H4 (cell line): Measurements from ENCODE around the gene SGPP1. TPM values are rescaled to one million over a fixed set of nuclear protein-coding genes. Genes with fewer than 3 reads are reported as not detected.
A peak's percentile ranks its signal among the peaks of the same experiment; 100 is the strongest.
"Not testable (repeated sequence)": the region's sequence is repeated elsewhere in the genome, so short reads cannot be mapped to it uniquely, and the experiment has no call there.

Experiments used
- DNase-seq: peaks from one replicate; pipeline ENCODE4 v3.0.0-alpha.2; 2015; ENCODE audit warnings: low spot score
- total RNA-seq: library from RNA; depleted of rRNA; stranded (reverse); fragments of >200 nt; shearing (Covaris generic); gene quantifications from 2 replicates; pipeline ENCODE4 v1.2.3, GENCODE V29; 2014

The SGPP1 gene
- total RNA-seq, 1 experiment from 2014 or later = 23.8 TPM

- DNase-seq = no peak
Observed at GRCh38 chr14:63725786-63726460, 1.9 kb downstream of the SGPP1 start.

DNA sequence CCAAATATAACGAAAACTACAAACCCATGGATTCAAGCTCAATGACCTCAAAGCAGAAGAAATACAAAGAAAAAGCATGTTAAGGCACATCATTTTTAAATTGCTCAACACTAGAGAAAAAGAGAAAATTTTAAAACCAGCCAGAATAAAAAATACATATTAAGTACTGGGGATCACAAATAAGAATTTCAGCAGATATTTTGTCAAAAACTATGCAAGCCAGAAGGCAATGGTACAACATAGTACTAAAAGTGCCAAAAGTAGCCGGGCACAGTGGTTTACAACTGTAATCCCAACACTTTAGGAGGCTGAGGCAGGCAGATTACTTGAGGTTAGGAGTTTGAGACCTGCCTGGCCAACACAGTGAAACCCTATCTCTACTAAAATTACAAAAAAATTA lies 10.2 kb downstream of the SGPP1 start:
- peak; percentile 22 for DNase-seq

DNA sequence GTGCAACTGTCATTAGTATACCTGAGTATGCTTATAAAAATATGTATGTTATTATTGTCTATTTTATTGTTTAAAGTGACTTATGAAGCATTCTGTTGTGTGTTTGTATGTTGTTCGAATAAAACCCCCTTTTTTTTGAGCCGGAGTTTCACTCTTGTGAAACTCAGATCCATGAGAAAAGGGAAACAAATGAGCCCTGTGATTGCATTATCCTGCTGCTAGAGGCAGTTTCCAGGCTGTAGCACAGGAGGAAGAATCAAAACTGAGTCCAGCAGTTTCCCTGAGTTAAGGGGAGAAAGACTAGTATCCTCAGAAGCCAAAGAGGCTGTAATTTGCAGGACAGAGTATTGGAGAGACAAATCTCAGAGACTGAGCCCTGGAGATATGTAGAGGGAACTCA lies 12.5 kb downstream of the SGPP1 start:
- DNase-seq = no peak

- DNase-seq = peak; percentile 38
Observed at GRCh38 chr14:63713764-63714163, 14.1 kb downstream of the SGPP1 start.

DNA sequence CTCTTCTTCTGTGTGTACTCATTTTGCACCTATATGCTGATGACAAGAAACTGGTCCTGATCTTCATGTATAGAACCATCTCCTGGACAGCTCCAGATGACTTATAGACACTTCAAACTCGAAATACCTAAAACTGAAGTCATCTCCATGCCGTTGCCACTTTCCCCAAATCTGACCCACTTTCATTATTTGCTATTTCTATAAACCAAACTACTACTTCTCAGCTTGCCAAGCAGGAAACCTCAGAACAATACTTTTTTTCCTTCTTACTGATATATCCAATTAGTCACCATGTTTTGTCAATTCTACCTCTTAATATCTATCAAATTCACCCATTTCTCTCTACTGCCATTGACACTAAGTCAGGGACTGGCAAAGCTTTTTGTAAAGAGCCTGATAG lies 14.8 kb downstream of the SGPP1 start:
- no peak for DNase-seq

GRCh38 chr14:63712123-63712522 lies 15.7 kb downstream of the SGPP1 start:
- DNase-seq = no peak

DNA sequence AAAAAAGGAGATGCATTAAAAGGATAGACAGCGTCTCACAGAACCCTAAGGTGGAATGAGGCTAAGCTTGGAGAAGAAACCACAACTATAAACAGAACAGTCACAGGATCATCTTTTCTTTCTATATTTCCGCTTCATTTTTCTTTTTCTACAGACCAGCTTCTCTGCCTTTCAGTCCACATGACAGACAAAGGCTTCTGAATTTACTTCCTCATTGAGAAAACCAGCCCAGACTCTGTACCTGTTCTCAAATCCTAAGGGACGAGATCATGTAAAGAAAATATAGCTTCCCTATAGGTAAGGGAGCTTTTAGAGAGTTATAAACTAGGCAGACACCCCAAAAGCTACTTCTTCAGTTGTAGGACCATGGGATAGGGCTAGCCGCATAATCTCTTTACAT lies 17.4 kb downstream of the SGPP1 start:
- DNase-seq = no peak

DNA sequence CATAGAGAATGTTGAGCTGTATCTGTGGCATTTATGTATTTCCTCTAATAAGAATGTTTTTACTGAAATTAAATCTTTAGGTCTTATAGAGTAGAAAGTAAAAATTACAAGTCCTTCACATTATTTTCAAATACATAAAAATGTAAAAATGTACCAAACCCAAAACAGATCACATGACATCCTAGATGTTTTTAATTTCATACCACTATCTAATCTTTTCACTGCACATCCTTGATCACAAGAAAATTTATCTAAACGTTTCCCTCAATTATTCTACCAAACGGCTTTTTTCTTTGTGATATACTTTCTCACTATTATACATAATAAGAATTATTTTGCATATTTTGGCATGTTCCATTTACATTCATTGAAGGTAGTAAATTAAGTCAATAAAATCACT lies 18.3 kb downstream of the SGPP1 start:
- no peak for DNase-seq

- no peak for DNase-seq
Observed at GRCh38 chr14:63707216-63707615, 20.6 kb downstream of the SGPP1 start.

GRCh38 chr14:63705561-63706070 lies 22.2 kb downstream of the SGPP1 start:
- DNase-seq = no peak

GRCh38 chr14:63702530-63702929 lies 25.3 kb downstream of the SGPP1 start:
- DNase-seq = not testable (repeated sequence)

- DNase-seq = no peak
Observed at GRCh38 chr14:63701606-63702299, 26.1 kb downstream of the SGPP1 start.

DNA sequence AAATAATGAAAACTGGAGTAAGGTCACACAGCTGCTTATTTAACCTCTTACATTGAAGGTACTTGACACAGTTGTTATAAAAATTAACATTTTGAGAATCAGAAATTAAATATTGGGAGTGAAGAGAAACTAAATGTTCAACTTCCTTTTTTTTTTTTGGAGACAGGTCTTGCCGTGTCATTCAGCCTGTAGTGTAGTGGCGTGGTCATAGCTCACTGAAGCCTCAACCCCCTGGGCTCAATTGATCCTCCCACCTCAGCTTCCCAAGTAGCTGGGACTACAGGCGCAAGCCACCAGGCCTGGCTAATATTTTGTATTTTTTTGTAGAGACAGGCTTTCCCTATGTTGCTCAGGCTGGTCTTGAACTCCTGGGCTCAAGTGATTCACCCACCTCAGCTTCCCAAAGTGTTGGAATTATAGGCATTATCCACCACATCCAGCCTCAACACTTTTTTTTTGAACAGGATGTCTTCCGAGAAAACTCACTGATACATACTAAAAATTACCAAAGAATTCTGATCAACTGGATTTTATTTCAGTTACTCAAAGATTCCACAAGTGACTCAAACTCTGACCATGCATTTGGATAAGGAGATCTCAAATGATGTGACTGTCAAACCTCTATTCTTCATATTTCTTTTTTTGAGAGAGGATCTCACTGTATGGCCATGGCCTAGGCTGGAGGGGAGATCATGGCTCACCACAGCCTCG lies 35.4 kb downstream of the SGPP1 start:
- no peak for DNase-seq

DNA sequence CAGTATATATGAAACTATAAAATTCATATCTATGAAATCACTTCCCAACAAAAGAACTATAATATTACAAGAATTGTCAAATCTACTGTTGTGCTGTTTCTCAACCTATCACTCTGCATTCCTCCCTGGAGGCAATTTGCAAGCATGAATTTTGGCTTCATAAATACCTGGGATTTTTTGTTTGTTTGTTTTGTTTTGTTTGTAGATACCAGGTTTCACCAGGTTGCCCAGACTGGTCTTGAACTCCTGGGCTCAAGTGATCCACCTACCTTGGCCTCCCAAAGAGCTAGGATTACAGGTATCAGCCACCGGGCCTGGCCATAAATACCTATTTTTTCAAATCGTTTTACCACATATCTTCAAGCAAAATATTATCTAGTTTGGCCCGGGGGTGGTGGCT lies 38.7 kb downstream of the SGPP1 start:
- DNase-seq = no peak

DNA sequence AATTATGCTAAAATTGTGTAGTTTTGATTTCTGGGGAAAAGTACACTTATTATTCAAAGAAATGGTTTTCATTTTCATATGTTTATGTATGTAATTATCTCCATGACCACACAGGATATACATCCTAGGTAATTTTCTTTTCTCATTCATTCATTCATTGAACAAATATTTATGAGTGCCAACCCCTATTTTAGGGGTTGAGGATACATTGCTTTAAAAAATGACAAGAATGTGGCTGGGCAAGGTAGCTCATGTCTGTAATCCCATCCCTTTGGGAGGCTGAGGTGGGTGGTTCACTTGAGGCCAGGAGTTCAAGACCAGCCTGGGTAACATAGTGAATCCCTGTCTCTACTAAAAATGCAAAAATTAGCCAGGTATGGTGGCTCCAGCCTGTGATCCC lies 40.9 kb downstream of the SGPP1 start:
- DNase-seq = no peak

DNA sequence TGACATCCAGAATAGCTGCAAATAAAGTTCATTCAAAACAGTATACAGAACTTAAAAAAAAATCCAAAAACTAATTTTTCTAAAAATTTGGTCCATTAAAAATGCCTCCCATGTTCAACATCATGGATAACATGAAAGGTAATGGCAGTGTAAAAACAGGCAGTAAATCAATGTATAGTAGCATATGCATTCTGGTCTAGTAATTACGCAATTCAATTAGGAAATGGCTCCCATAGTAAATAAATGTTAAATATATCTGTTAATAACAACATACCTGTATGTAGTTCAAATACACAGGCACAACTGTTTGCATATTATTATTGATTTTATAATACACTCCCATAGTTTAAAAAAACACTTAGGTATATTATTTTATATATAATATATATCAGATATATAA lies 42.5 kb downstream of the SGPP1 start:
- DNase-seq = no peak

- no peak for DNase-seq
Observed at GRCh38 chr14:63682727-63683593, 44.9 kb downstream of the SGPP1 start.

GRCh38 chr14:63678536-63678935 lies 49.3 kb downstream of the SGPP1 start:
- DNase-seq = no peak

- peak; percentile 90 for DNase-seq
Observed at GRCh38 chr14:63677891-63678379, 49.9 kb downstream of the SGPP1 start.

GRCh38 chr14:63676615-63677014 lies 51.2 kb downstream of the SGPP1 start:
- no peak for DNase-seq

DNA sequence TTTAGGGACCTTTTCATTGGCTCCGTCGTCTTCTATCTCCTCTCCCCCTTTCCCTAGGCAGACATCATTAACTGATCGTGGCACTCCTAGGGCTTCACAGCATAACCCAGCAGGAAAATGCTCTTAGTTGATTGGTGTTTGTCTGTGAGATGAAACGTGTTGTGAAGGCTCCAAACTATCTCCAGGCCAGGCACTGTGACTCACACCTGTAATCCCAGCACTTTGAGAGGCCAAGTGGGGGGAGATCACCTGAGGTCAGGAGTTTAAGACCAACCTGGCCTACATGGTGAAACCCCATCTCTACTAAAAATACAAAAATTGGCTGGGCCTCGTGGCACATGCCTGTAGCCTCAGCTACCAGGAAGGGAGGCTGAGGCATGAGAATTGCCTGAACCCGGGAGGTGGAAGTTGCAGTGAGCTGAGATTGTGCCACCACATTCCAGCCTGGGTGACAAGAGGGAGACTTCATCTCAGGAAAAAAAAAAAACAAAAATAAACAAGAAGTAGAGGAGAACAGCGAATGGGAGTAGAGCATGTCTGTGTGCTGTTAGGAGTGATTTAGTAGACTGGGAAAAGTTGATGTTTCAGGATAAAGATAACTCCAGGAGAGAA lies 53.9 kb downstream of the SGPP1 start:
- no peak for DNase-seq
